Urothelium cell line (cell line): ENCODE measurements around the gene C1orf185.
A peak's percentile ranks its signal among the peaks of the same experiment; 100 is the strongest.
"Not testable (repeated sequence)": the region's sequence is repeated elsewhere in the genome, so short reads cannot be mapped to it uniquely, and the experiment has no call there.

ENCODE experiments used
- DNase-seq: peaks from one replicate; pipeline ENCODE4 v3.0.0; 2011; ENCODE audit warnings: low spot score, mixed read lengths
- FAIRE-seq: peaks from 2 replicates; lab custom pipeline; 2011; peaks lifted over from hg19 to GRCh38; lab: Jason Lieb, UNC

C1orf185 gene

DNA sequence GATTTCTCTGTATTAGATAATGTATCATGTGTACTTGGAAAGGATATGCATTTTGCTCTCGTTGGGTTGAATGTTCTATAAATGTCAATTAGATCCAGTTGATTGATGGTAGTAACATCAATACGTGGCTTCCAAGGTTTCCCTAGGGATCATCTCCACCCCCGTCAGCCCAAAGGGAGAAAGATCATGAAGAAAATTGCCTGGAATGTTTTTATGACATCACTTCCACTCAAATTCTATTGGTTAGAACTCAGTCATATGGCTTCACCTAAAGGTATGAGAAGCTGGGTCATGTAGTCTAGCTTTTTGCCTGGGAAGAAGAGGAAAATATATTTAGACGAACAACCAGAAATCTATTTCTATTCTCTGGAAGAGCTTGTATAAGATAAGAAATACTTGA is at the start of gene C1orf185:
C1orf185 (plus strand) TSS at position 253 of the 400 bp plus-strand sequence; CDS start at position 259, 6 bp downstream.
- DNase-seq (no peak), FAIRE-seq (no peak)

GRCh38 chr1:51058858-51059257 is 43.2 kb upstream of the C1orf185 start:
- DNase-seq (no peak), FAIRE-seq (no peak)

DNA sequence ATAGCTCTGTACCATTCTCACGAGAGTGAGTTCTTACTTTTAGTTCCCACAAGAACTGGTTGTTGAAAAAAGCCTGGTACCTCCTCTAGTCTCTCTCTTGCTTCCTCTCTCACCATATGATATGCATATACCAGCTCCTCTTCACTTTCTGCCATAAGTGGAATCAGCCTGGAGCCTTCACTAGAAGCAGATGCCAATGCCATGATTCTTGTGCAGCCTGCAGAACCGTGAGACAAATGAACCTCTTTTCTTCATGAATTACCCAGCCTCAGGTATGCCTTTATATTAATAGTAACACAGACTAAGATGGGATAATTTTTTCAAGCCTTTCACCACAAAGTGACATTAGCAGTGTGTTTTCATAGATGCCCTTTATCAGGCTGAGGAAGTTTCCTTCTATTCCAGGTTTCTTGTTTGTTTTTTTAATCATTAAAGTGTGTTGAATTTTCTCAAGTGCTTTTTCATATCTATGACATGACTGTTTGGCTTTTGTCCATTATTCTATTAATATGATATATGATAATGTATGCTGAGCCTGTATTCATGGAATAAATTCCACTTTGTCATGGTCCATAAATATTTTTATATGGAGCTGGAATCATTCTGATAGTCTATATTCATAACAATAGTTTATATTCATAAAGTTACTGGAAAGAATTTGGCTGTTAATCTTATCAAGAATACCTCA is 40.7 kb upstream of the C1orf185 start:
- FAIRE-seq, result no peak

DNA sequence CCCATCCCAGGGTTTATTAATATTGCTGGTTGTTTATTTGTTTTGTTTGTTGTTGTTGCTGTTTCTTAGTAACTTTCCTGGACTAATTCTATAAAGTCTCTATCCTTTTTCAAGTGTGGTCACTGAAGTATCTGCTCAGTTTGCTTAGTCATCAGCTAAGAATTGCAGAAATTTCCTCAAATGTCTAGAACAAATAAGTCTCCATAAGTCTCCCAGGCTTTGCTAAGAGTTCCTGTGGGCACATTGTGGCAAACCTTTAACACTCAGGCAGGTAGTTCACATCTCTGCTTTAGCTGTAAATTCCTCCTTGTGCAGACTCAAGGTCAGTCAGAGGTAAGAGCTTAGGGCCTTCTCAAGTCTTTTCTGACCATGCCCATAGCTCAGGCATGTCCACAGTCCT is 38.9 kb upstream of the C1orf185 start:
- no peak for FAIRE-seq

More for the DNA sequence above, 40.7 kb upstream of the C1orf185 start:
- DNase-seq, result no peak

DNA sequence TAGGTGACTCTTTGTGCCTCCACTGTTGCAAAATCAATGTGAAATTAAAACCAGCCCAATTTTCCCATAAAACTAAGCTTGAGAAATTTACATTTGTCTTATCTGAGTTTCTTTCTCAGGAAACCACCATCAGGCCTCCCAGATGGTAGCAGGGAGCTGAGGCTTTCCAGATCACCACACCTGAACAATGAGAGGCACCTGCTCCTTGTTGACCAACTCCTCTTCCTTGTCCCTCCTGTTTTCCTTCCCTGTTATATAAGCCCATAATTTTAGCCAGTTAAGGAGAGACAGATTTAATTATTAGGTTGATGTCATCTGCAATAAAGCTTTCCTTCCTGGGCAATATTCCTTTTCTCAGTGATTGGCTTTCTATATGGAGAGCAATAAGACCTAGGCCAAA is 32.0 kb upstream of the C1orf185 start:
- FAIRE-seq (no peak), DNase-seq (no peak)

More for the DNA sequence above, 38.9 kb upstream of the C1orf185 start:
- peak; percentile 77 for DNase-seq

- FAIRE-seq (no peak), DNase-seq (no peak)
Measured at GRCh38 chr1:51070640-51071039, 31.4 kb upstream of the C1orf185 start.

GRCh38 chr1:51071291-51072042 is 30.6 kb upstream of the C1orf185 start:
- FAIRE-seq (no peak), DNase-seq (no peak)

DNA sequence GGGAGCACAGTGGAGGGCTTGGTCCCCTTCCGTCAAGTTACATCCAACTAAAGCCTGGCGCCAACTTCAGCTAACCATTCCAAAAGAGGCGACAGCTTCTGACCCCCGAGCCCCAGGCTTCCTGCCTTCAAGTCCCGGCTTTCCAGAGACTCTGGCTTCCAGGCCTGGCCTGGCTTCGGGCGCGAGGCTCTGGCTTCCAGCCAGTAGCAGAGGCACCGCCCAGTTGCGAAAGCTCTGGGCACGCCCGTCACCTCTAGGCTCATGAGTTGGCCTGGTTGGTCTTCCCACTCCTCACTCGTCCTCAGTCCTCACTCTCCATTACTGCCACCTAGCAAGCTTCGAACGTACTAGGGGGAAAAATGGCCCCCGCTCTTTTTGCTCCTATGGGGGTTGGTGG is 30.0 kb upstream of the C1orf185 start:
- DNase-seq, result no peak
- no peak for FAIRE-seq

DNA sequence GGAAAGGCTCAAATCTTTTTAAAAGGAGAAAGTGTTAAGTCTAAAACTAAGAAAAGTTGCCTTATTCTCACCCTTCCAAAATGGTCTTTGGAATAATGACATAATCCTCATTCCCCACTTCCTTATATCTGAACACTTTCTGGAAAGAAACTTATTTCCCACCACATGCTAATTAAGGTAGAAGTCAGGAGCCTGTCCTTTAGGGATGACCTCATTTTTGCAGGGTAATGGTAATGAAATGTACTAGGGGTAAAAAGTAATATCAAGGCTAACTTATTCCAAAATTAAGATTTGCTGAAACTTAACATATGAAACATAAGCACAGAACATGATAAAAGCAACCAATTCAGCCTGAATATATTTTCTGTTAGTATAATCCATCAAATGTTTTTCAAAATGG is 29.4 kb upstream of the C1orf185 start:
- DNase-seq, result no peak
- no peak for FAIRE-seq

DNA sequence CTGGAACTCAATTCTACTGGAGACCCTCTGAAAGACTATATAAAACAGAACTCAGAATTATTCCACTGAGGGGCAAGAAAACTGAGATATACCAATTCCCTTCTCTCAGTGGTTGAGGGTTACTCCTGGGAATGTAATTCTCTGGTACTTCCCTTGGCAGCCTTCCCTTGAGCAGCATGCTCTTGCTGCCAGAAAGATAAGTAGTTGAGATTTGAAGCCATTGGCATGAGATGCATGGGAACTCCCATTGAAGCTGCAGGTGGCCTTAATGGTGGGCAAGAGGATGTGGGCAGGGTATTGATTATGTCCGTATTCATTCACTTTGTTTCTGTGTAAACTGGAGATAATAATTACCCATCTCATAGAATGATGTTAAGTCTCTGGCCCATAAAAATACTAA is 28.6 kb upstream of the C1orf185 start:
- FAIRE-seq (no peak), DNase-seq (no peak)

GRCh38 chr1:51086496-51087271 is 15.3 kb upstream of the C1orf185 start:
- FAIRE-seq (no peak), DNase-seq (no peak)

DNA sequence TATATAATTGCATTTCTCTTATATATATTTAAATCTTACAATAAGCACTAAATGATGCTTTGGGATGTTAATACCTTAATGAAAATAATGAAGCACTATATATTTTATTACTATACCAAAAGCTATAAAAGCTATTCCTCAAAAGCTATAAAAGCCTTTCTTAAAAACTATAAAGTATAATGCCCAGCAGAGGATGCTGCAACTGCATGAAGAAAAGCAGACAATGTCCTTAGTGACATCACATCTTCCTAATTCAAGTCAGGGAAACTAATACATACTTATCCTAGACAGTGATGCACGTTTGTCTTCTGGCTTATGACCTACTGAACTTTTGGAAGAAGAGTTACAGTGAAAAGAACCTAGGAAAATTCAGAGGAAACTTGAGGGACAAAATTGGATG is 13.6 kb upstream of the C1orf185 start:
- FAIRE-seq (no peak), DNase-seq (no peak)

DNA sequence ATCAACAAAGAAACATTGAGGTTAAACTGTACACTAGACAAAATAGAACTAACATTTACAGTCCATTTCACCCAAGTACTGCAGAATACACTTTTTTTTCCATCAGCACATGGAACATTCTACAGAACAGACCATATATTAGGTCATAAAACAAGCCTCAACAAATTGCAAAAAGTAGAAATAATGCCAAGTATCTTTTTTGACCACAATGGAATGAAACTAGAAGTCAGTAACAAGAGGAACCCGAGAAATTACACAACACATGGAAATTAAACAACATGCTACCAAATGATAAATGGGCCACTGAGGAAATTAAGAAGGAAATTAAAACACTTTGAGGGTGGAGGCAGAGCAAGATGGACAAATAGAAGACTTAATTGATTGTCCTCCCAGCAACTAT is 8.4 kb upstream of the C1orf185 start:
- FAIRE-seq, result no peak
- no peak for DNase-seq

- FAIRE-seq, result no peak
- DNase-seq, result no peak
Measured at GRCh38 chr1:51097171-51097570, 4.9 kb upstream of the C1orf185 start.

DNA sequence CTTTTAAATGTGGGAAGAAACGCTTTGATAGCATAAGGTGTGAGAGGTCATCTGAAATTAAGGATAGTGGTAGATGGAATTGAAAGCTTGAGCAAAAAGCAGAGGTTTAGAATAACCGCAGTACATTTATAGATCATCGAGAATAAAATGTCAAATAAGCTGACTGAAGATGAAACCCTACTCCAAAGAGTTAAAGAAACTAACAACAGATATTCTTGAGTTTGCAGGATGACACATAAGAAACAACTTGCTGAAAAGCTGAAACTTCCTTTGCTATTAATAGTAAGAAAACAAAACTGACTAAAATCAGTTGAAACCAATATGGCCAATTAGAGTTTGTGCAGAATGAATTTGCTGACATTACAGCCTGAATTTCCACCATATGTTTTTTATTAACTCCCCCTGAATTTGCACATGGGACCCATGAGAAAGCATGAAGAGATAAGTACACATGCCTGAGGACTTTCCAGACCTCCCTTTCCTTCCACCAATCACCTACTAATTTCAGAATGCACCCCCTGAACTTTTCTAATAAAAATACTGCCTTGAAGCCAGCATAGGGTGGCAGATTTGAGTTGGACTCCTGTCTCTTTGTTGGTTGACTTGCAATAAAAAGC is 1.7 kb upstream of the C1orf185 start:
- DNase-seq (no peak), FAIRE-seq (no peak)

DNA sequence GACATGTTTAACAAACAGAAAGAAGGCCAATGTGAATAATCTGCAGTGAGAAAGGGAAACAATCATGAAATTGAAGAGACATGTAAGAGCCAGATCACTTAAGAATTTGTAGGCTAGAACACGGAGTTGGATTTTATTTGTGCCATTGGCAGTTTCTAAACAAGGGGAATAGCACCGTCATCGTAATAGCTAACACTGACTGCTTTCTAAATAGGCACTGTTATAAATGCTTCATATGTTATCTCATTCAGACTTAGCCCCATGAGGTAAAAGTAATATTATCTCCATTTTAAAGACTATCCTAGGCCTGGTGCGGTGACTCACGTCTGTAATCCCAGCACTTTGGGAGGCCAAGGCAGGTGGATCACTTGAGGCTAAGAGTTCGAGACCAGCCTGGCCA is 12.1 kb downstream of the C1orf185 start:
- FAIRE-seq, result peak; percentile 13
- DNase-seq, result no peak

DNA sequence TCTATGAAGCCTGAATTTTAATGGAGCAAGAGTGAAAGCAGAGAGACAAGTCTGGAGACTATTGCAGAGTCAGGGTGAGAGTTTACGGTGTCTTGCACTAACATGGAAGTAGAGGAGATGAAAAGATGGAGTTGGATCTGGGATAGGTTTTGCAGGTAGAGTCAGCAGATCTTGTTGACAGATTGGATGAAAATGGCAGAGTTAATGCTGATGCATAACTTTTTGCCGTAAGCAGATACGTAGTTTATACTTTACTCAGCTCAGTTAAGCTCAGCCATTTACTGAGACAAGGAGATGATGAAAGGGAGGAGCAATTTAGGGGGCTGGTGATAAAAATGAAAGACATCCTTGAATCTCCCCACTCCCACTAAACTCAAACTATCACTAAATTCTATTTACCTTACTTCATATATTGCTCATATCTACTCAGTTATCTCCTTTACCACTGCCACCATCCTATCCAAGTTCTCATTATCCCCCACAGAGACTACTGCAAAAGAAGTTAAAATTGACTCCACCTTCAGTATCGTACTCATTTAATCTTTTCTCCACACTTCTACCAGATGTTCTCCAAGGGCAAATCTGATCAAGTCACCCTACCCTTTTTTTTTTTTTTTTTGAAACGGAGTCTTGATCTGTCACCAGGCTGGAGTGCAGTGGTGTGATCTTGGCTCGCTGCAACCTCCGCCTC is 13.8 kb downstream of the C1orf185 start:
- FAIRE-seq (no peak), DNase-seq (no peak)

- FAIRE-seq (no peak), DNase-seq (no peak)
Measured at GRCh38 chr1:51119331-51119730, 17.3 kb downstream of the C1orf185 start.

GRCh38 chr1:51120629-51121028 is 18.6 kb downstream of the C1orf185 start:
- DNase-seq (no peak), FAIRE-seq (no peak)

- FAIRE-seq, DNase-seq: not testable (repeated sequence)
Measured at GRCh38 chr1:51127152-51127551, 25.1 kb downstream of the C1orf185 start.

DNA sequence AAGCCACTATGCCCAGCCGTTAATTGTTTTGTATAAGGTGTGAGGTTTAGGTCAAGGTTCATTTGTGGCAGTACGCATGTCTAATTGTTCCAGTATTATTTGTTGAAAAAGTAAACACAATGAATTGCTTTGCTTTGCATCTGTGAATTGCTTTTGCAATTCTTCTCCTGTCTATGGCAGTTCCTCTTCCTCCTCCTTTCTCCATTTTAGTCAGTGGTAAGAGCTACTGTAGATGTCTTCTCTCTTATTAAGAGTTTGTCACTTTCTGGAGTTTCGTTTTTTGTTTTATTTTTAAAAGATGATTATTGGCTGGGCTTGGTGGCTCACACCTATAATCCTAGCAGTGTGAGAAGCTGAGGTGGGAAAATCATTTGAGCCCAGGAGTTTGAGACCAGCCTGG is 29.2 kb downstream of the C1orf185 start:
- FAIRE-seq, result no peak
- DNase-seq, result no peak
